Measurements from ENCODE around the gene MCU. TPM values are rescaled to one million over a fixed set of nuclear protein-coding genes. Genes with fewer than 3 reads are reported as not detected.

Gene MCU
- polyA plus RNA-seq, 1 of the 3 experiments (the other 2 are of a cell fraction): 20.6 TPM

- POLR2A ChIA-PET: no interaction called here
- H3K9ac ChIP-seq: no peak overlapping the region
- no peak overlapping the region for H3K27ac ChIP-seq (ENCODE audit: low read depth in 2 of 2, low read length in 1 of 2)
- no peak overlapping the region for H3K4me2 ChIP-seq
- H3K4me1 ChIP-seq (ENCODE audit: control insufficient read depth in 1 of 2, insufficient read depth in 2 of 2, low read depth in 1 of 2, low read length in 1 of 2): no peaks in the 10 kb centered on the region
- no peak for DNase-seq
- no peak for TF ChIP-seq MAX (IDR thresholded peaks at IDR 0.05; ENCODE audit: low read depth)
- no peaks in the 10 kb centered on the region for H3F3A ChIP-seq (replicated peaks; ENCODE audit: insufficient read depth)
- H3K9me2 ChIP-seq: no peaks in the 10 kb centered on the region
- whole genome bisulfite sequencing (ENCODE audit: low lambda C conversion rate): 100% methylated on average over 2 of the region's 2 CpGs
- no peaks in the 10 kb centered on the region for H3K79me2 ChIP-seq (ENCODE audit: insufficient read depth)
- CTCF ChIA-PET: no interaction called here
- no peak overlapping the region for H3K4me3 ChIP-seq (ENCODE audit: low read depth in 2 of 2, low read length in 1 of 2)
- H3K27me3 ChIP-seq (ENCODE audit: insufficient read depth): no peaks in the 10 kb centered on the region
- no peaks in the 10 kb centered on the region for H4K20me1 ChIP-seq (ENCODE audit: insufficient read depth)
- no peak overlapping the region for H2AFZ ChIP-seq (ENCODE audit: low read depth)
- H3K36me3 ChIP-seq (replicated peaks in 1 of 2; ENCODE audit: control insufficient read depth in 1 of 2, insufficient read depth in 2 of 2, low read length in 1 of 2): no peaks in the 10 kb centered on the region
- H3K9me3 ChIP-seq: no peaks in the 10 kb centered on the region
These were observed 238.3 kb downstream of the MCU start for GRCh38 chr10:72930276-72930675.

- 85% methylated on average over 20 of the region's 20 CpGs for WGBS (ENCODE audit: low lambda C conversion rate)
- H3K36me3 ChIP-seq (replicated peaks in 1 of 2; ENCODE audit: control insufficient read depth in 1 of 2, insufficient read depth in 2 of 2, low read length in 1 of 2): no peaks in the 10 kb centered on the region
- no peaks in the 10 kb centered on the region for H3K9me3 ChIP-seq
- no peaks in the 10 kb centered on the region for H3F3A ChIP-seq (replicated peaks; ENCODE audit: insufficient read depth)
- DNase-seq: no peak
- H3K4me1 ChIP-seq (ENCODE audit: control insufficient read depth in 1 of 2, insufficient read depth in 2 of 2, low read depth in 1 of 2, low read length in 1 of 2): no peaks in the 10 kb centered on the region
- H3K27me3 ChIP-seq (ENCODE audit: insufficient read depth): no peaks in the 10 kb centered on the region
- no peaks in the 10 kb centered on the region for H3K9me2 ChIP-seq
- POLR2A ChIA-PET: no interaction called here
- no peak overlapping the region for H2AFZ ChIP-seq (ENCODE audit: low read depth)
- H3K4me3 ChIP-seq (ENCODE audit: low read depth in 2 of 2, low read length in 1 of 2): no peak overlapping the region
- no peak overlapping the region for H3K9ac ChIP-seq
- CTCF ChIA-PET: no interaction called here
- H4K20me1 ChIP-seq (ENCODE audit: insufficient read depth): no peaks in the 10 kb centered on the region
- no peak overlapping the region for H3K27ac ChIP-seq (ENCODE audit: low read depth in 2 of 2, low read length in 1 of 2)
- no peak for TF ChIP-seq TCF12 (IDR thresholded peaks at IDR 0.05)
- TF ChIP-seq FOXJ3 (CRISPR knock-in tag; IDR thresholded peaks at IDR 0.05): no peak
- TF ChIP-seq TEAD4 (IDR thresholded peaks at IDR 0.05; ENCODE audit: borderline replicate concordance, insufficient read depth): no peak
- TF ChIP-seq RXRA (IDR thresholded peaks at IDR 0.05; ENCODE audit: borderline replicate concordance, low read depth): no peak
- no peak for TF ChIP-seq CHD2 (IDR thresholded peaks at IDR 0.05; ENCODE audit: low read length, partially characterized antibody)
- no peak for TF ChIP-seq SMC3 (IDR thresholded peaks at IDR 0.05; ENCODE audit: low read depth, low read length)
- no peak for TF ChIP-seq FOSL2 (IDR thresholded peaks at IDR 0.05; ENCODE audit: borderline replicate concordance, low read depth)
- no peak for TF ChIP-seq CTCF (IDR thresholded peaks at IDR 0.05)
- TF ChIP-seq FOXM1 (IDR thresholded peaks at IDR 0.05; ENCODE audit: low read depth): no peak
- TF ChIP-seq RCOR1 (IDR thresholded peaks at IDR 0.05; ENCODE audit: low read length): no peak
- no peak for TF ChIP-seq JUND (IDR thresholded peaks at IDR 0.05)
- TF ChIP-seq GATA2 (CRISPR knock-in tag; IDR thresholded peaks at IDR 0.05): no peak
- TF ChIP-seq PBX3 (IDR thresholded peaks at IDR 0.05): no peak
- TF ChIP-seq NRF1 (IDR thresholded peaks at IDR 0.05; ENCODE audit: low read depth, low read length): no peak
- TF ChIP-seq MEF2A (IDR thresholded peaks at IDR 0.05; ENCODE audit: borderline replicate concordance, low read depth): no peak
- TF ChIP-seq USF1 (IDR thresholded peaks at IDR 0.05; ENCODE audit: borderline replicate concordance, low read depth): no peak
- no peak for TF ChIP-seq YY1 (IDR thresholded peaks at IDR 0.05; ENCODE audit: low read depth)
- TF ChIP-seq RFX5 (IDR thresholded peaks at IDR 0.05; ENCODE audit: low read length): no peak
- TF ChIP-seq TAF1 (IDR thresholded peaks at IDR 0.05; ENCODE audit: borderline replicate concordance, low read depth, low read length): no peak
- no peak overlapping the region for H3K4me2 ChIP-seq
- H3K79me2 ChIP-seq (ENCODE audit: insufficient read depth): no peaks in the 10 kb centered on the region
These were observed 240.5 kb downstream of the MCU start for GRCh38 chr10:72932259-72933015.

Measured in SK-N-SH (cell line).